Hepatocyte (in vitro differentiated cells): Measurements from ENCODE around the gene GMIP.

Source experiments
- EZH2 ChIP-seq: fragments of 200-600 bp; sonication (generic); IDR thresholded peaks from 2 replicates; pipeline ENCODE4 v1.6.1; 2016; ENCODE audit warnings: antibody characterized with exemption, mild to moderate bottlenecking, borderline replicate concordance
- TF ChIP-seq, protein P1 (sequence below): fragments of 200-600 bp; sonication (generic); IDR thresholded peaks from 2 replicates; pipeline ENCODE4 v1.5.1; 2016; ENCODE audit warnings: antibody characterized with exemption, mild to moderate bottlenecking; ENCODE audit not compliant: poor library complexity

DNA sequence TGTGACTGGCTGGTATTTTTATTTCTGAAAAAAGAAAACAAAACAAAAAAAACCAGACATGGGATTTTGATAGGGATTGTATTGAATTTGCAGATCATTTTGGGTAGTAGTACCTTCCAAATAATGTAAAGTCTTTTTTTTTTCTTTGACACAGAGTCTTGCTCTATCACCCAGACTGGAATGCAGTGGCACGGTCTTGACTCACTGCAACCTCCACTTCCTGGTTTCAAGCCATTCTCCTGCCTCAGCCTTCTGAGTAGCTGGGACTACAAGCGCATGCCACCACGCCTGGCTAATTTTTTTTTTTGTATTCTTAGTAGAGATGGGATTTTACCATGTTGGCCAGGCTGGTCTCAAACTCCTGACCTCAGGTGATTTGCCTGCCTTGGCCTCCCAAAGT lies 29.4 kb upstream of the GMIP start:
- TF ChIP-seq, protein P1, sequence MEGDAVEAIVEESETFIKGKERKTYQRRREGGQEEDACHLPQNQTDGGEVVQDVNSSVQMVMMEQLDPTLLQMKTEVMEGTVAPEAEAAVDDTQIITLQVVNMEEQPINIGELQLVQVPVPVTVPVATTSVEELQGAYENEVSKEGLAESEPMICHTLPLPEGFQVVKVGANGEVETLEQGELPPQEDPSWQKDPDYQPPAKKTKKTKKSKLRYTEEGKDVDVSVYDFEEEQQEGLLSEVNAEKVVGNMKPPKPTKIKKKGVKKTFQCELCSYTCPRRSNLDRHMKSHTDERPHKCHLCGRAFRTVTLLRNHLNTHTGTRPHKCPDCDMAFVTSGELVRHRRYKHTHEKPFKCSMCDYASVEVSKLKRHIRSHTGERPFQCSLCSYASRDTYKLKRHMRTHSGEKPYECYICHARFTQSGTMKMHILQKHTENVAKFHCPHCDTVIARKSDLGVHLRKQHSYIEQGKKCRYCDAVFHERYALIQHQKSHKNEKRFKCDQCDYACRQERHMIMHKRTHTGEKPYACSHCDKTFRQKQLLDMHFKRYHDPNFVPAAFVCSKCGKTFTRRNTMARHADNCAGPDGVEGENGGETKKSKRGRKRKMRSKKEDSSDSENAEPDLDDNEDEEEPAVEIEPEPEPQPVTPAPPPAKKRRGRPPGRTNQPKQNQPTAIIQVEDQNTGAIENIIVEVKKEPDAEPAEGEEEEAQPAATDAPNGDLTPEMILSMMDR, result no peak
- TF ChIP-seq EZH2, result no peak
